Stimulated activated CD8-positive, alpha-beta memory T cell treated with anti-CD3 and anti-CD28 coated beads, Interleukin-15, amount 100 ng/mL, for 24 hours (primary cell): ENCODE results near the gene HMCN1.

ENCODE experiments used
- DNase-seq: peaks from one replicate; pipeline ENCODE4 v3.0.0-alpha.2; 2020; ENCODE audit warnings: low read depth

The HMCN1 gene

GRCh38 chr1:185912504-185912903 lies 178.3 kb downstream of the HMCN1 start:
- no peak for DNase-seq

GRCh38 chr1:185914089-185914488 lies 179.9 kb downstream of the HMCN1 start:
- no peak for DNase-seq

- DNase-seq, result no peak
Measured at GRCh38 chr1:185916861-185917260, 182.7 kb downstream of the HMCN1 start.

- no peak for DNase-seq
Measured at GRCh38 chr1:185917646-185918045, 183.5 kb downstream of the HMCN1 start.

GRCh38 chr1:185920602-185921001 lies 186.4 kb downstream of the HMCN1 start:
- no peak for DNase-seq

- DNase-seq, result no peak
Measured at GRCh38 chr1:185921636-185922035, 187.4 kb downstream of the HMCN1 start.

- DNase-seq, result no peak
Measured at GRCh38 chr1:185926588-185926987, 192.4 kb downstream of the HMCN1 start.

GRCh38 chr1:185929776-185930175 lies 195.6 kb downstream of the HMCN1 start:
- no peak for DNase-seq

- no peak for DNase-seq
Measured at GRCh38 chr1:185931438-185931837, 197.2 kb downstream of the HMCN1 start.

- no peak for DNase-seq
Measured at GRCh38 chr1:185933580-185933979, 199.4 kb downstream of the HMCN1 start.

GRCh38 chr1:185934476-185935189 lies 200.4 kb downstream of the HMCN1 start:
- DNase-seq, result no peak

- DNase-seq, result no peak
Measured at GRCh38 chr1:185935360-185935759, 201.2 kb downstream of the HMCN1 start.

- DNase-seq, result no peak
Measured at GRCh38 chr1:185936641-185937040, 202.4 kb downstream of the HMCN1 start.

- no peak for DNase-seq
Measured at GRCh38 chr1:185938396-185938795, 204.2 kb downstream of the HMCN1 start.

- no peak for DNase-seq
Measured at GRCh38 chr1:185939142-185939541, 205.0 kb downstream of the HMCN1 start.

- no peak for DNase-seq
Measured at GRCh38 chr1:185942961-185943360, 208.8 kb downstream of the HMCN1 start.

GRCh38 chr1:185956881-185957280 lies 222.7 kb downstream of the HMCN1 start:
- DNase-seq, result no peak

GRCh38 chr1:185957441-185958363 lies 223.5 kb downstream of the HMCN1 start:
- DNase-seq, result no peak

- no peak for DNase-seq
Measured at GRCh38 chr1:185960422-185961321, 226.5 kb downstream of the HMCN1 start.

GRCh38 chr1:185961664-185962063 lies 227.5 kb downstream of the HMCN1 start:
- no peak for DNase-seq

GRCh38 chr1:185964946-185965345 lies 230.8 kb downstream of the HMCN1 start:
- DNase-seq, result no peak

GRCh38 chr1:185965870-185966269 lies 231.7 kb downstream of the HMCN1 start:
- no peak for DNase-seq
